Aorta (tissue), 5 donors: ENCODE data around the gene FCHSD2. TPM values are rescaled to one million over a fixed set of nuclear protein-coding genes. Genes with fewer than 3 reads are reported as not detected.

Source experiments
- ATAC-seq: fragments of 200-7000 bp; cut with Tn5 transposase; one replicate; pipeline ENCODE4 v1.9.1; 2022; ENCODE audit warnings: moderate library complexity; ENCODE audit not compliant: low FRiP score
- DNase-seq, 2 donors: peaks; one replicate each; pipeline ENCODE4 v3.0.0-alpha.2; 2020
- H3K27ac ChIP-seq, 2 donors: one replicate each; pipeline ENCODE4 v1.5.1; 2013; ENCODE audit warnings: low read length in 2 of 2, mild to moderate bottlenecking in 2 of 2, moderate library complexity in 2 of 2, control low read depth in 1 of 2, inconsistent platforms in 1 of 2, low read depth in 1 of 2
- H3K27me3 ChIP-seq, 2 donors: one replicate each; pipeline ENCODE4 v1.6.1; 2013; ENCODE audit warnings: control low read depth in 1 of 2, low read length in 1 of 2, mild to moderate bottlenecking in 1 of 2, moderate library complexity in 1 of 2; ENCODE audit not compliant: insufficient read depth in 2 of 2, control insufficient read depth in 1 of 2
- H3K36me3 ChIP-seq, 2 donors: one replicate each; pipeline ENCODE4 v1.6.1; 2013; ENCODE audit warnings: control low read depth in 1 of 2, low read length in 1 of 2, mild to moderate bottlenecking in 1 of 2; ENCODE audit not compliant: insufficient read depth in 2 of 2, control insufficient read depth in 1 of 2
- H3K4me1 ChIP-seq, 2 donors: one replicate each; pipeline ENCODE4 v1.6.1; 2013; ENCODE audit warnings: low read length in 2 of 2, control low read depth in 1 of 2, mild to moderate bottlenecking in 1 of 2, moderate library complexity in 1 of 2; ENCODE audit not compliant: insufficient read depth in 2 of 2, control insufficient read depth in 1 of 2
- H3K4me3 ChIP-seq, 2 donors: one replicate each; pipeline ENCODE4 v1.5.1; 2013; ENCODE audit warnings: low read length in 2 of 2, control low read depth in 1 of 2, mild to moderate bottlenecking in 1 of 2
- H3K9me3 ChIP-seq: one replicate; pipeline ENCODE4 v1.6.1; 2013; ENCODE audit warnings: mild to moderate bottlenecking, low read length; ENCODE audit not compliant: control insufficient read depth
- WGBS, 2 donors: extraction: QIAGEN DNeasy Blood & Tissue Kit; methylation state at CpG; one replicate each; pipeline ENCODE4 v1.1.7; 2013; 5-methylcytosine and 5-hydroxymethylcytosine counted together
- intact Hi-C, 2 donors: fragments of 100-400 bp; cut with DNase I; formaldehyde crosslinking; loops; one replicate each; pipeline versions ENCODE4 v1.14.2 to v1.15.0; 2022
- polyA plus RNA-seq, 2 donors: library from polyadenylated mRNA; stranded (reverse); fragments of 200-250 nt; gene quantifications; one replicate each; pipeline ENCODE4 v1.2.3, GENCODE V29; 2013
- total RNA-seq, 2 donors: library from RNA; stranded (reverse); fragmentation: NEBNext Ultra II Directional; extraction: Animal tissue kit (Norgen Biotek cat#: 25700); gene quantifications; one replicate each; pipeline ENCODE4 v1.2.1, GENCODE V29; 2021
- donor health status: healthy with polysubstance abuse.
- donor health status: Bipolar disorder and iron deficiency.
- donor health status: DM: no; HTN: no; CAD: no.
- donor health status: DM: no; HTN: no; CAD: no.
- donor health status: DM: yes; HTN: yes; CAD: no.

The FCHSD2 gene
- total and polyA plus RNA-seq, 4 donors = 34.4 to 107 (median 62.2) TPM

DNA sequence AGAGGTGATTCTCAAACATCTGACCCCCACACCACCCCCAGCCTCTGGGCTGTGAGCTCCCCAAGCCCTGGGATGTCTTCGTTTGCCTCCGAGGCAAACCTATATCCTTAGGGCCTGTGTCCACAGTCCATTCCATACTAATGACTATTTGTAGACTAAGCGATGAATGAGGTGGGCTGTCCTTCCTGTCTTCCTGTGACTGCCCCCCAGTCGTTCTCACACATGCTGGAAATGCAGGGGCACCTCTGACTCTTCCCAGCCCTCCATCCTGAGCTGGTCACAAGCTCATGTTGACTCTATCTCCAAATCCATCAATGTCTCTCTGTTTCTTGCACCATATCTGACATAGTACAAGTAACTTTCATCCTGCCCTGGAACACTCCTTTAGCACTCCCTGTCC lies 323.1 kb downstream of the FCHSD2 start:
- Histone ChIP-seq H3K27ac (no peak overlapping the region), H3K4me1 (no peaks in the 10 kb centered on the region), H3K4me3 (no peak overlapping the region), H3K9me3 (no peaks in the 10 kb centered on the region), H3K36me3 (no peaks in the 10 kb centered on the region), H3K27me3 (no peaks in the 10 kb centered on the region)
- DNase-seq (no peak), ATAC-seq (no peak)
- 84 to 86% methylated on average over 4 of the region's 4 CpGs for WGBS, 2 donors
- intact Hi-C loops = loop anchor here in 1 of 2 donors (5.0 kb wide), 1 partner anchor 37 kb away; no protein-coding TSS in a partner anchor

DNA sequence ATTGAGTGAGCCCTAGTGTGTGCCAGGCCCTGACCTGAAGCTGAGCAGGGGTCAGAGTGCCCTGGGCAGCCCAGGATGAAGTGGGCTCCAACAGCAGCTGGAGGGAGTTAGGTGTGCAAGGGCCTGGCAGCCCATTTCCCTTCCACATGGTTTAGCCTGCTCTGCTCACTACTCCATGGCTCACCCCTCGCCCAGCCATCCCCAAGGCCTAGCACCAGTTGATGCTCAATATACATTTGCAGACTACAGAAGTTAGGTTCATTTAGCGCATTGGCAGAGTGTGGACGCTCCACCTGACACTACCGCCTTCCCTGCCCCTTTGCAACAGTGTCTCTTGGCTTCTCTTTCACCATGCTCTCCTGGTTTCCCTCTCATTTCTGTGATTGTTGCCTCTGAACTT lies 324.2 kb downstream of the FCHSD2 start:
- H3K4me1 ChIP-seq = no peaks in the 10 kb centered on the region
- WGBS, 2 donors = 95 to 100% methylated on average over 3 to 4 of the region's 4 CpGs
- no peaks in the 10 kb centered on the region for H3K36me3 ChIP-seq
- no peak for ATAC-seq
- intact Hi-C loops = loop anchor here in 1 of 2 donors (5.0 kb wide), 1 partner anchor 36 kb away; no protein-coding TSS in a partner anchor
- no peak overlapping the region for H3K27ac ChIP-seq
- no peak for DNase-seq
- no peak overlapping the region for H3K4me3 ChIP-seq
- no peaks in the 10 kb centered on the region for H3K9me3 ChIP-seq
- H3K27me3 ChIP-seq = peaks cover 0 to 2% of the 10 kb centered on the region in 2 donors

DNA sequence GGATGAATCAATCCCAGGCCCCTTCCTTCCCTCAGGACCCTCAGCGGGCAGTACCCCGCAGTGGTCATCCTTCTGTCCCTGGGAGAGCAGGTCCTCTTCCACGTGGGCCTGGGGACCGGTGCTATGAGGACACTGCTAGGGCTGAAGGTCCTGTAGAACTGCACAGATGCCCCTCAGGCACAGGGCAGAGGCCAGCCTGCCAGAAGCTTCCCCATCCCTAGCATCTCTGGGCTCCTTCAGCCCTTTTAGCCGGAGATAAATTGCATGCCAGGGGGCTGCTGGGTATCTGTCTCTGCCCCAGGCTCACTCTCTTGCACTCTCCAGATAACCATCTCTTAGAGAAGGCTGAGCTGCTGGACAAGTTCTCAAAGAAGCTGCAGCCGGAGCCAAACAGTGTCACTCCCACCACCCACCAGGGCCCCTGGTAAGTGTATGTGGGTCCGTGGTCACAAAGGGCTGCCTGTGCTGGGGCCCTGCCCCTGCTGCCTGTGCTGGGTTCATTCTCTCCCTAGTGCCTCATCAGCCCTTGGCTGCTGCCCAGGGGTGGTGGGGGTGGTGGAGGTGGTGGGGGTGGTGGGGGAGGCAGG lies 325.6 kb downstream of the FCHSD2 start:
- peaks cover 0 to 2% of the 10 kb centered on the region in 2 donors for H3K27me3 ChIP-seq
- WGBS, 2 donors = 83 to 87% methylated on average over 7 of the region's 7 CpGs
- no peaks in the 10 kb centered on the region for H3K36me3 ChIP-seq
- H3K4me3 ChIP-seq = no peak overlapping the region
- intact Hi-C loops = loop anchor here in 1 of 2 donors (5.0 kb wide), 1 partner anchor 34 kb away; no protein-coding TSS in a partner anchor
- DNase-seq = no peak
- H3K4me1 ChIP-seq = no peaks in the 10 kb centered on the region
- no peak overlapping the region for H3K27ac ChIP-seq
- no peak for ATAC-seq
- H3K9me3 ChIP-seq = no peaks in the 10 kb centered on the region

DNA sequence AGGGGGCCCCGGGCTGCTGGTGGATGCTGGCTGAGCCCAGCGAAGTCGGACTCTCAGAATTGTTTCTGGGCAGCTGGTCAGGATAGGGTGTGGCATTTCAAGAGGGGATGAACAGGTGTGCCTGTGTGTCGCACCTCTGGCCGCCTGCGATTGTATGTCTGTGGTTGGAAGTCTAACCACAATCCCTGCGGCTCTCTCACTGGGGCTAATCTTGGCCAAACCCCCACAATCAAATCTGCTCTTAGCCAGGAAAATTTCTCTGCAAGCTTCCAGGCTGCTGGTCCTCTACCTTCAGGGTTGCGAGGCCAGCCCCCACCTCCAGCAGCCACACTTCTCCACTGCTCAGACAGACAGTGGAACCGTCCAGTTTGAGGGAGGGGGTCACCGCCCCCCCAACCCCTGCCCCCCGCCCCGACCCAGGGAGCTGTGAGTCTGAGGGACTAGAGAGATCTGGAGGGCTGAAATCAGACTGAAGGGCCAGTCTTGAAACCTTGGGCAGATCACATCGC lies 327.0 kb downstream of the FCHSD2 start:
- 21 to 23% methylated on average over 13 of the region's 13 CpGs for WGBS, 2 donors

DNA sequence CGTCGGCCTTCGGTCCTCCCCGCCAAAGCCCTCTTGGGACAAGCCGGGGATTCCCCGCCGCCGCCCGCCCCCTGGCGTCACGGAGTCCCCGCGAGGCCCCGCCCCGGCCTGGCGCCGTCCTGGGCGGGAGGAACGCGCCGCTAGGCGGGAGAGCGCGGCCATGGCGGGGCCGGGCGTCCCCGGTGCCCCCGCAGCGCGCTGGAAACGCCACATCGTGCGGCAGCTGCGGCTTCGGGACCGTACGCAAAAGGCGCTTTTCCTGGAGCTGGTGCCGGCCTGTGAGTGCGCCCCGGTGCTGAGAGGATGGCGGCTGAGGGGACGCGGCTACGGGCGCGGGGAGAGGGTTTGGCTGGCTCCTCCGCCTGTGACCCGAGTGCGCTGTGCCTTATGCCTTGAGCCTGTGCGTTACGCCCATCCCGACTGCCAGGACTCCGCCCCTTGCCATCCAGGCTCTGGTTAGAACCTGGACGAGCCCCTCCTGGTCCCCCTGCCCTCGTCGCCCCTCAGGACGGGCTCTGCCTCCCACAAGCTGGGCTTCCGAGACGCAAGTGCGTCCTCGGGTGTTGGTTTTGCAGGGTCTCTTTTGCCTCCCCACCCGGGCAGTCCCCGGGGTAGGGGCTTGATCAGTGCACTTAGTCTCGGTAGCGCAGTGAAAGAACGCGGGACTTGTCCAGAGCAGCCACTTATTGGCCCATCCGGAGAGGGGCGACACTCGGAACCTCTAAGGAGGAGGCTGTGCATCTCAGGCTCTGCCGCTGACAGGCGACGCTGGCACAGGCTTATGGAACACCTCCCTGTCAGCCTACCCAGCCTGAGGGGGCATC lies 327.6 kb downstream of the FCHSD2 start, which contains the start of gene ATG16L2:
ATG16L2 (plus strand) TSS at position 126 of the 824 bp plus-strand sequence; CDS start at position 161, 35 bp downstream.
- DNase-seq (peak; percentile 93 to 97), ATAC-seq (peak; percentile 96)
- Histone ChIP-seq H3K9me3 (no peaks in the 10 kb centered on the region), H3K27ac (peak within 1 kb of the TSS; percentile 17 to 85), H3K36me3 (no peaks in the 10 kb centered on the region), H3K4me1 (no peaks in the 10 kb centered on the region), H3K4me3 (peak within 1 kb of the TSS; percentile 46 to 86), H3K27me3 (peaks cover 0 to 2% of the 10 kb centered on the region in 2 donors)
- WGBS, 2 donors = 0% methylated on average over 73 to 75 of the region's 75 CpGs
- intact Hi-C loops = loop anchor here (5.0 kb wide), 2 partner anchors 32 to 92 kb away; no protein-coding TSS in a partner anchor

More for the DNA sequence above, 327.0 kb downstream of the FCHSD2 start:
- H3K4me3 ChIP-seq = peak overlapping the region in 1 of 2 donors; percentile 46
- ATAC-seq = no peak
- no peak overlapping the region for H3K27ac ChIP-seq
- no peaks in the 10 kb centered on the region for H3K4me1 ChIP-seq
- H3K27me3 ChIP-seq = peaks cover 0 to 2% of the 10 kb centered on the region in 2 donors
- no peaks in the 10 kb centered on the region for H3K36me3 ChIP-seq
- intact Hi-C loops = loop anchor here in 1 of 2 donors (5.0 kb wide), 1 partner anchor 33 kb away; no protein-coding TSS in a partner anchor
- DNase-seq = no peak
- no peaks in the 10 kb centered on the region for H3K9me3 ChIP-seq

DNA sequence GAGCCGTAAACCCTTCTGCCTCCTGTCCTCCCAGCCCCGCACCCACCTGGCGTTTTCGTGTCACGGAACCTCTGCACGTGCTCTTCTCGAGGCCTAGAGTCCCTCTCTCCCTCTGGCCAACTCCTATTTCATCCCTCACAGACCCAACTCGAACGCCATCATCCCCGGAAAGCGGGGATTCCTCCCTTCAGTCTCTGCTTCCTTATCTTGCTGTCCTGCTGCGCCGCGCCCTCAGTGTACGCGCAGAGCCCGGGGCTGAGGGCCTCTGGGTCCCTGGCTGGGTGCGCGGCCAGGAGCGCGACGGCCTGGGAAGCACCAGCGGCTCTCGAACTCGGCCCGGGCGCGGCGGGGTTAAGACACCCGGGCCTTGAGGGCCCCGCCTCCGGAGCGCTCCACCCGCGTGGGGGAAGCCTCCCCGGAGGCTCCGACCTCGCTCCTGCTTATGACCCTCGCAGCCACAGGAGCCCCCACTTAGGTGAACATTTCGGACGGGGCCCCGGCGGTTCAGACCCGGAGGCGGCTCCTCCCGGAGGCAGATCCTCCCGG lies 328.3 kb downstream of the FCHSD2 start:
- intact Hi-C loops = loop anchor here (2.0 to 5.0 kb wide), 3 partner anchors 19 to 92 kb away; partner anchors contain the start of gene STARD10 (in 1 of the 2)

DNA sequence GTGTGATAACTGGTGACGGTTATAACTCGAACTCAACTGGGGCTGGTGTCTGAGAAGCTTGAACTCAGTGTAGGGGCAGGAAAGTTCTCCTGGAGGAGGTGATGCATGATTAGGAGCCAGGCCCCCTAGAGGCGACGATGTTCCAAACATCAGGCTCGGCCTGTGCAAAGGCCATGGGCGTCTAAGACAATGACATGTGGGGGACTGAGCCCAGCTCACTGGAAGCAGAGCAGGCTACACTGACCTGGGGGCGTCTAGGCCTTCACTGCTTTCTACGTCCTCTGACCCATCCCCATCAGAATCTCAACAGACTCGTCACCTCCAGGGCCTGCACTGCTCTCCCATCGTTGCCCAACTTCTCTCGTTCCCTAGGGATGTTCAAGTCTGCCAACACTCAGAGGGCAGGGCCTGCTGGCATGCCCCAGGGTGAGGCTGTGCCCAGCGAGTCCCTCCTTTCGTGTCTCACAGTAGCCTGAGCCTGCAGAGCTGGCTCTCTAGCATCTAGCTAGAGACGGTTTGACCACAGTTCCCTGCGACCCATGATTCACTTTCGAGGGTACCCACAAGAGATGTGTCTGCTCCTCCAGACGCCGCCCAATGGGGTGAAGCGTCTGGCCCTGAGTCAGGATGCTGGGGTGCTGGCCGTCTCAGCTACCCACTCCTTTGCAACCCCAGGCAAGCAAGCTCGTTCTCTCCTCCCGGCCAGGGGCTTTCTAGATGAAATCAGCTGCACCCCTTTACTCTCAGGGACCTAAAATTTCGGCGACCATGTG lies 329.0 kb downstream of the FCHSD2 start:
- H3K9me3 ChIP-seq = no peaks in the 10 kb centered on the region
- DNase-seq (peak; percentile 82 to 86), ATAC-seq (peak; percentile 62)
- 0 to 1% methylated on average over 24 of the region's 24 CpGs for WGBS, 2 donors
- H3K27me3 ChIP-seq = peaks cover 0 to 2% of the 10 kb centered on the region in 2 donors
- intact Hi-C loops = loop anchor here (2.0 to 5.0 kb wide), 3 partner anchors 18 to 91 kb away; partner anchors contain the start of gene STARD10 (in 1 of the 2)
- H3K4me1 ChIP-seq = no peaks in the 10 kb centered on the region
- peak overlapping the region; percentile 17 to 85 for H3K27ac ChIP-seq
- peak overlapping the region; percentile 46 to 86 for H3K4me3 ChIP-seq
- H3K36me3 ChIP-seq = no peaks in the 10 kb centered on the region

More for the DNA sequence above, 328.3 kb downstream of the FCHSD2 start:
- Histone ChIP-seq H3K27me3 (peaks cover 0 to 2% of the 10 kb centered on the region in 2 donors), H3K9me3 (no peaks in the 10 kb centered on the region), H3K4me3 (peak overlapping the region; percentile 46 to 86), H3K27ac (peak overlapping the region; percentile 17 to 85), H3K36me3 (no peaks in the 10 kb centered on the region), H3K4me1 (no peaks in the 10 kb centered on the region)
- DNase-seq = peak; percentile 90 to 94
- peak; percentile 93 for ATAC-seq
- WGBS, 2 donors = 0% methylated on average over 46 to 47 of the region's 47 CpGs
